MG63 (cell line): ENCODE measurements around the gene MARVELD3. TPM values are rescaled to one million over a fixed set of nuclear protein-coding genes. Genes with fewer than 3 reads are reported as not detected.
"Not testable (repeated sequence)": the region's sequence is repeated elsewhere in the genome, so short reads cannot be mapped to it uniquely, and the experiment has no call there.

Source experiments
- DNase-seq: peaks from one replicate; pipeline ENCODE4 v3.0.0-alpha.2; 2020
- H3K27me3 ChIP-seq: fragments of 250-450 bp; sonication (Bioruptor Pico); 2 replicates; pipeline ENCODE4 v1.5.1; 2020; ENCODE audit warnings: mild to moderate bottlenecking, moderate library complexity
- H3K36me3 ChIP-seq: fragments of 250-450 bp; sonication (Bioruptor Pico); 2 replicates; pipeline ENCODE4 v1.5.1; 2020; ENCODE audit warnings: mild to moderate bottlenecking, moderate library complexity
- H3K4me3 ChIP-seq: fragments of 250-450 bp; sonication (Bioruptor Pico); 2 replicates; pipeline ENCODE4 v1.5.1; 2020; ENCODE audit warnings: mild to moderate bottlenecking, moderate library complexity
- H3K9me3 ChIP-seq: fragments of 250-450 bp; sonication (Bioruptor Pico); 2 replicates; pipeline ENCODE4 v1.5.1; 2020; ENCODE audit warnings: mild to moderate bottlenecking, moderate library complexity
- total RNA-seq: library from RNA; depleted of rRNA; stranded (reverse); fragments of >200 nt; shearing (Covaris generic); gene quantifications from 2 replicates; pipeline ENCODE4 v1.2.3, GENCODE V29; 2014; ENCODE audit warnings: low replicate concordance; rRNA removed

MARVELD3 gene
- total RNA-seq, result not detected in 2 replicates

GRCh38 chr16:71626018-71626857 lies at the start of gene MARVELD3:
Gene MARVELD3 (plus strand): TSS chr16:71626184. CDS start chr16:71626230, 46 bp downstream.
- Histone ChIP-seq H3K36me3 (no peaks in the 10 kb centered on the region), H3K9me3 (no peaks in the 10 kb centered on the region), H3K27me3 (peaks cover 9% of the 10 kb centered on the region; the same call in 1 of the 2 replicates), H3K4me3 (no peak within 1 kb of the TSS)
- DNase-seq, result no peak

- no peak within 1 kb of the TSS for H3K4me3 ChIP-seq
- H3K9me3 ChIP-seq, result no peaks in the 10 kb centered on the region
- DNase-seq, result no peak
- no peaks in the 10 kb centered on the region for H3K27me3 ChIP-seq
- H3K36me3 ChIP-seq, result no peaks in the 10 kb centered on the region
These were observed 49.0 kb upstream of the MARVELD3 start, which contains the start of gene TAT for GRCh38 chr16:71576971-71577370. Gene TAT (minus strand): TSS chr16:71577092. CDS start chr16:71576415, 677 bp downstream.

- H3K4me3 ChIP-seq, DNase-seq, H3K9me3 ChIP-seq, H3K27me3 ChIP-seq, H3K36me3 ChIP-seq: not testable (repeated sequence)
These were observed 43.5 kb upstream of the MARVELD3 start for GRCh38 chr16:71582553-71582848.

GRCh38 chr16:71584543-71585317 lies 41.3 kb upstream of the MARVELD3 start:
- Histone ChIP-seq H3K9me3 (no peaks in the 10 kb centered on the region), H3K4me3 (no peak overlapping the region), H3K36me3 (no peaks in the 10 kb centered on the region), H3K27me3 (no peaks in the 10 kb centered on the region)
- DNase-seq, result no peak

GRCh38 chr16:71585318-71585703 lies 40.7 kb upstream of the MARVELD3 start:
- no peaks in the 10 kb centered on the region for H3K9me3 ChIP-seq
- H3K4me3 ChIP-seq, result no peak overlapping the region
- no peaks in the 10 kb centered on the region for H3K27me3 ChIP-seq
- no peaks in the 10 kb centered on the region for H3K36me3 ChIP-seq
- DNase-seq, result no peak

- not testable (repeated sequence) for H3K9me3 ChIP-seq, H3K36me3 ChIP-seq, H3K4me3 ChIP-seq, DNase-seq, H3K27me3 ChIP-seq
These were observed 36.6 kb upstream of the MARVELD3 start for GRCh38 chr16:71589334-71589733.

- not testable (repeated sequence) for H3K36me3 ChIP-seq, H3K27me3 ChIP-seq, DNase-seq
These were observed 35.9 kb upstream of the MARVELD3 start for GRCh38 chr16:71590071-71590470.

GRCh38 chr16:71590584-71590983 lies 35.4 kb upstream of the MARVELD3 start:
- Histone ChIP-seq H3K4me3 (no peak overlapping the region), H3K9me3 (no peaks in the 10 kb centered on the region), H3K36me3 (no peaks in the 10 kb centered on the region), H3K27me3 (no peaks in the 10 kb centered on the region)
- no peak for DNase-seq

More at GRCh38 chr16:71590071-71590470, 35.9 kb upstream of the MARVELD3 start:
- H3K9me3 ChIP-seq, H3K4me3 ChIP-seq: not testable (repeated sequence)

- H3K4me3 ChIP-seq, result no peak overlapping the region
These were observed 34.1 kb upstream of the MARVELD3 start for GRCh38 chr16:71591917-71592316.

GRCh38 chr16:71593048-71593999 lies 32.7 kb upstream of the MARVELD3 start:
- Histone ChIP-seq H3K36me3 (no peaks in the 10 kb centered on the region), H3K9me3 (no peaks in the 10 kb centered on the region), H3K4me3 (no peak overlapping the region), H3K27me3 (no peaks in the 10 kb centered on the region)
- no peak for DNase-seq

More at GRCh38 chr16:71591917-71592316, 34.1 kb upstream of the MARVELD3 start:
- H3K27me3 ChIP-seq, result no peaks in the 10 kb centered on the region
- no peak for DNase-seq
- H3K9me3 ChIP-seq, result no peaks in the 10 kb centered on the region
- no peaks in the 10 kb centered on the region for H3K36me3 ChIP-seq

- no peaks in the 10 kb centered on the region for H3K36me3 ChIP-seq
- no peaks in the 10 kb centered on the region for H3K9me3 ChIP-seq
- H3K27me3 ChIP-seq, result no peaks in the 10 kb centered on the region
- no peak overlapping the region for H3K4me3 ChIP-seq
- DNase-seq, result no peak
These were observed 31.9 kb upstream of the MARVELD3 start for GRCh38 chr16:71594000-71594646.

GRCh38 chr16:71595340-71595826 lies 30.6 kb upstream of the MARVELD3 start:
- H3K4me3 ChIP-seq, DNase-seq, H3K9me3 ChIP-seq, H3K36me3 ChIP-seq, H3K27me3 ChIP-seq: not testable (repeated sequence)

GRCh38 chr16:71598426-71598825 lies 27.6 kb upstream of the MARVELD3 start:
- not testable (repeated sequence) for DNase-seq, H3K4me3 ChIP-seq, H3K36me3 ChIP-seq, H3K27me3 ChIP-seq, H3K9me3 ChIP-seq

- no peak for DNase-seq
- no peaks in the 10 kb centered on the region for H3K9me3 ChIP-seq
- no peak overlapping the region for H3K4me3 ChIP-seq
- no peaks in the 10 kb centered on the region for H3K27me3 ChIP-seq
- no peaks in the 10 kb centered on the region for H3K36me3 ChIP-seq
These were observed 25.2 kb upstream of the MARVELD3 start for GRCh38 chr16:71600822-71601221.

- H3K36me3 ChIP-seq, result no peaks in the 10 kb centered on the region
- no peak overlapping the region for H3K4me3 ChIP-seq
- H3K9me3 ChIP-seq, result no peaks in the 10 kb centered on the region
- no peak for DNase-seq
- H3K27me3 ChIP-seq, result no peaks in the 10 kb centered on the region
These were observed 16.9 kb upstream of the MARVELD3 start for GRCh38 chr16:71609066-71609465.

GRCh38 chr16:71610447-71610846 lies 15.5 kb upstream of the MARVELD3 start:
- no peak overlapping the region for H3K4me3 ChIP-seq
- no peaks in the 10 kb centered on the region for H3K9me3 ChIP-seq
- DNase-seq, result no peak
- no peaks in the 10 kb centered on the region for H3K36me3 ChIP-seq
- no peaks in the 10 kb centered on the region for H3K27me3 ChIP-seq
